IMR-90 (cell line): ENCODE data around the gene KLF13. TPM values are rescaled to one million over a fixed set of nuclear protein-coding genes. Genes with fewer than 3 reads are reported as not detected.

ENCODE experiments used
- ATAC-seq: fragments of 200-7000 bp; cut with Tn5 transposase; 2 replicates; pipeline ENCODE4 v1.9.1; 2020; ENCODE audit warnings: low read depth, mild to moderate bottlenecking, moderate library complexity
- BruUV-seq: library from RNA; stranded (reverse); fragments of 400-500 nt; replicated peaks from 2 replicates; lab custom pipeline; 2021; lab: Mats Ljungman, UMichigan
- CTCF ChIA-PET: fragments of 300-600 bp; formaldehyde crosslinking; extraction: SDS; loops from one replicate; lab custom pipeline; 2021; ENCODE audit warnings: antibody characterized with exemption; lab: Yijun Ruan, JAX
- POLR2A ChIA-PET: fragments of 300-600 bp; sonication (Branson Sonifier 250); formaldehyde crosslinking; loops from one replicate; lab custom pipeline; 2022; ENCODE audit warnings: antibody characterized with exemption; ENCODE audit not compliant: unreplicated experiment; lab: Charles Lee
- DNase-seq: peaks from one replicate; pipeline ENCODE4 v3.0.0; 2013
- H2AFZ ChIP-seq: replicated peaks from 2 replicates; pipeline ENCODE3; 2013; ENCODE audit warnings: low read length, mild to moderate bottlenecking; ENCODE audit not compliant: poor library complexity
- H2AK5ac ChIP-seq: 2 replicates; pipeline ENCODE4 v1.6.1; 2013; ENCODE audit warnings: low read depth, low read length, inconsistent platforms
- H2AK9ac ChIP-seq: replicated peaks from 2 replicates; pipeline ENCODE3; 2013; ENCODE audit warnings: mild to moderate bottlenecking, low read depth, low read length, moderate library complexity; ENCODE audit not compliant: poor library complexity
- H2BK120ac ChIP-seq: 2 replicates; pipeline ENCODE4 v1.6.1; 2013; ENCODE audit warnings: low read depth, low read length, inconsistent platforms
- H2BK15ac ChIP-seq: 3 replicates; pipeline ENCODE4 v1.6.1; 2013; ENCODE audit warnings: low read depth, low read length, inconsistent platforms
- H2BK20ac ChIP-seq: 2 replicates; pipeline ENCODE4 v1.6.1; 2013; ENCODE audit warnings: low read depth, mild to moderate bottlenecking, inconsistent platforms, low read length, moderate library complexity
- H2BK5ac ChIP-seq: 2 replicates; pipeline ENCODE4 v1.6.1; 2013; ENCODE audit warnings: mild to moderate bottlenecking, low read depth, low read length, inconsistent platforms; ENCODE audit not compliant: poor library complexity, severe bottlenecking
- H3K14ac ChIP-seq: replicated peaks from 2 replicates; pipeline ENCODE4 v1.6.1; 2013; ENCODE audit warnings: low read depth, low read length, inconsistent platforms
- H3K18ac ChIP-seq: 2 replicates; pipeline ENCODE4 v1.6.1; 2013; ENCODE audit warnings: low read depth, low read length, control low read depth
- H3K23ac ChIP-seq: 2 replicates; pipeline ENCODE4 v1.6.1; 2013; ENCODE audit warnings: low read depth, low read length, inconsistent platforms
- H3K27ac ChIP-seq: 2 replicates; pipeline ENCODE4 v1.5.1; 2013; ENCODE audit warnings: mild to moderate bottlenecking, control low read depth, low read length; ENCODE audit not compliant: insufficient read depth
- H3K27me3 ChIP-seq: 2 replicates; pipeline ENCODE4 v1.6.1; 2013; ENCODE audit warnings: low read length; ENCODE audit not compliant: control insufficient read depth, insufficient read depth
- H3K36me3 ChIP-seq: 2 replicates; pipeline ENCODE4 v1.6.1; 2013; ENCODE audit warnings: low read length, mixed read lengths; ENCODE audit not compliant: control insufficient read depth, insufficient read depth
- H3K4ac ChIP-seq: 2 replicates; pipeline ENCODE4 v1.6.1; 2013; ENCODE audit warnings: low read depth, low read length, inconsistent platforms
- H3K4me1 ChIP-seq: 2 replicates; pipeline ENCODE4 v1.6.1; 2013; ENCODE audit warnings: low read length, mixed read lengths; ENCODE audit not compliant: control insufficient read depth, insufficient read depth
- H3K4me2 ChIP-seq: 2 replicates; pipeline ENCODE4 v1.6.1; 2013; ENCODE audit warnings: low read depth, mild to moderate bottlenecking, control low read depth, low read length, moderate library complexity
- H3K4me3 ChIP-seq: 2 replicates; pipeline ENCODE4 v1.5.1; 2013; ENCODE audit warnings: low read depth, mild to moderate bottlenecking, control low read depth, low read length, moderate library complexity; ENCODE audit not compliant: insufficient read depth
- H3K56ac ChIP-seq: 2 replicates; pipeline ENCODE4 v1.6.1; 2013; ENCODE audit warnings: low read length, inconsistent platforms; ENCODE audit not compliant: insufficient read depth; ENCODE audit errors: extremely low read depth
- H3K79me1 ChIP-seq, 2 experiments: 2 replicates each; pipeline ENCODE4 v1.6.1; 2013; ENCODE audit warnings: low read length in 2 of 2, inconsistent platforms in 1 of 2, low read depth in 1 of 2
- H3K9ac ChIP-seq: 2 replicates; pipeline ENCODE4 v1.6.1; 2013; ENCODE audit warnings: low read depth, low read length, control low read depth
- H3K9me1 ChIP-seq: 2 replicates; pipeline ENCODE4 v1.6.1; 2013; ENCODE audit warnings: low read length, inconsistent platforms; ENCODE audit not compliant: insufficient read depth
- H3K9me3 ChIP-seq: 2 replicates; pipeline ENCODE4 v1.6.1; 2013; ENCODE audit warnings: low read length; ENCODE audit not compliant: control insufficient read depth, insufficient read depth
- H4K20me1 ChIP-seq: 2 replicates; pipeline ENCODE4 v1.6.1; 2013; ENCODE audit warnings: low read length, inconsistent platforms; ENCODE audit not compliant: insufficient read depth
- H4K5ac ChIP-seq: 2 replicates; pipeline ENCODE4 v1.6.1; 2013; ENCODE audit warnings: mild to moderate bottlenecking, low read depth, low read length, control low read depth
- H4K8ac ChIP-seq, 2 experiments: 2 replicates each; pipeline ENCODE4 v1.6.1; 2013; ENCODE audit warnings: low read depth in 2 of 2, low read length in 2 of 2, control low read depth in 1 of 2, inconsistent platforms in 1 of 2
- H4K91ac ChIP-seq: 2 replicates; pipeline ENCODE4 v1.6.1; 2013; ENCODE audit warnings: low read depth, low read length, inconsistent platforms; ENCODE audit not compliant: insufficient read depth
- CHD1 ChIP-seq: IDR thresholded peaks from 2 replicates; pipeline ENCODE4 v1.6.1; 2012; ENCODE audit warnings: low read depth, low read length, improper control_type of control experiment
- FOS ChIP-seq: fragments of 150-350 bp; IDR thresholded peaks from 2 replicates; pipeline ENCODE4 v1.6.1; 2016; ENCODE audit warnings: low read depth, low read length
- MAFK ChIP-seq: IDR thresholded peaks from 2 replicates; pipeline ENCODE4 v1.6.1; 2012; ENCODE audit warnings: low read depth, low read length, improper control_type of control experiment
- MAZ ChIP-seq: IDR thresholded peaks from 2 replicates; pipeline ENCODE4 v1.6.1; 2012; ENCODE audit warnings: low read depth, mild to moderate bottlenecking, low read length, improper control_type of control experiment, moderate library complexity, borderline replicate concordance
- MXI1 ChIP-seq: IDR thresholded peaks from 2 replicates; pipeline ENCODE4 v1.6.1; 2012; ENCODE audit warnings: low read depth, mild to moderate bottlenecking, low read length, moderate library complexity, borderline replicate concordance
- NFE2L2 ChIP-seq: fragments of 150-350 bp; IDR thresholded peaks from 2 replicates; pipeline ENCODE4 v1.6.1; 2016; ENCODE audit warnings: low read depth, mild to moderate bottlenecking, low read length
- POLR2A ChIP-seq: IDR thresholded peaks from 2 replicates; pipeline ENCODE4 v1.6.1; 2012; ENCODE audit warnings: mild to moderate bottlenecking, low read depth, low read length
- RAD21 ChIP-seq: IDR thresholded peaks from 2 replicates; pipeline ENCODE4 v1.6.1; 2012; ENCODE audit warnings: low read length, improper control_type of control experiment
- RCOR1 ChIP-seq: IDR thresholded peaks from 2 replicates; pipeline ENCODE4 v1.6.1; 2012; ENCODE audit warnings: mild to moderate bottlenecking, low read length, improper control_type of control experiment; ENCODE audit not compliant: insufficient replicate concordance
- RFX5 ChIP-seq: IDR thresholded peaks from 2 replicates; pipeline ENCODE4 v1.8.0; 2012; ENCODE audit warnings: low read depth, mild to moderate bottlenecking, low read length, moderate library complexity
- SMC3 ChIP-seq: fragments of 150-350 bp; IDR thresholded peaks from 2 replicates; pipeline ENCODE4 v1.6.1; 2016; ENCODE audit warnings: low read depth, mild to moderate bottlenecking, antibody characterized with exemption, low read length, moderate library complexity
- WGBS, 2 experiments: methylation state at CpG; one replicate each; pipeline versions ENCODE4 v1.1.5 to v1.1.7; 2013; ENCODE audit warnings: missing lambda C conversion rate in 2 of 2; ENCODE audit not compliant: insufficient read length in 1 of 2; ENCODE audit errors: extremely low coverage in 2 of 2; 5-methylcytosine and 5-hydroxymethylcytosine counted together
- dilution Hi-C: fragments of 300-500 bp; cut with HindIII; formaldehyde crosslinking; loops from one replicate; pipeline ENCODE4 v1.14.3; 2018; ENCODE audit warnings: low sequenced_read_pairs; ENCODE audit not compliant: unreplicated experiment
- in situ Hi-C: fragments of 300-500 bp; cut with MboI; formaldehyde crosslinking; loops from 3 replicates; pipeline ENCODE4 v1.14.3; 2019; ENCODE audit warnings: low sequenced_read_pairs, inconsistent platforms, mixed read lengths
- intact Hi-C: fragments of 100-400 bp; cut with micrococcal nuclease; formaldehyde crosslinking; loops from 2 replicates; pipeline ENCODE4 v1.10.0; 2022
- polyA plus RNA-seq, 3 experiments: library from polyadenylated mRNA; depleted of rRNA; stranded (reverse); fragments of >200 nt; gene quantifications; 2 replicates each; pipeline ENCODE4 v1.2.3, GENCODE V29; 2012; ENCODE audit warnings: low replicate concordance in 1 of 3
- total RNA-seq: library from RNA; depleted of rRNA; stranded (reverse); fragments of >200 nt; gene quantifications from 2 replicates; pipeline ENCODE4 v1.2.3, GENCODE V29; 2012
- TF ChIP-seq, protein P1 (sequence below): fragments of 150-350 bp; IDR thresholded peaks from 2 replicates; pipeline ENCODE4 v1.6.1; 2016; ENCODE audit warnings: low read depth, mild to moderate bottlenecking, low read length, moderate library complexity, borderline replicate concordance
- TF ChIP-seq, protein P2 (sequence below): fragments of 150-350 bp; IDR thresholded peaks from 2 replicates; pipeline ENCODE4 v1.6.1; 2017; ENCODE audit warnings: mild to moderate bottlenecking, antibody characterized with exemption, low read length, low read depth
- TF ChIP-seq, protein P3 (sequence below): conservative IDR thresholded peaks from 2 replicates; pipeline ENCODE4 v1.5.1; 2012; ENCODE audit warnings: mild to moderate bottlenecking, low read depth, low read length, improper control_type of control experiment

KLF13 gene
- total and polyA plus RNA-seq, 2 of the 4 experiments (the other 2 are of a cell fraction): 9.5 to 10.6 TPM

DNA sequence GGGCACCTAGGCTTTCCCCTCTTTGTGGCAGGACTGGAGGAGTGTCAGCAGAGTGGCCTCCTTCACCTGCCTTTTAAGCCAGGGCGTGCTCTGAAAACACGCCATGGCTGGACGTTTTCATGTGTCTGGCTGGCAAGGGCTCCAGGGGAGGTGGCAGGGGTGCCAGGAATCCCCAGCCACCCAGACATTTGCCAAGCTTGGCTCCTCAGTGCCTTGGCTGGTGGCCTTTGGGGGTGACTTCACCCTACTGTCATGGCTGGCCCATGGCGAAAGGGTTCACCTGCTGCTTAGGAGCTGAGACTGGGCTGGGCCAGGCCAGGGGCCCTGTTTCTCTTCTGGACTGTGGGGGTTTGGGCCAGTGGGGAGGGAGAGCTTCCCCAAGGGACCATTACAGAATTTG is 17.6 kb downstream of the KLF13 start:
- 83% methylated on average over 3 of the region's 4 CpGs; no CpG with 5 or more reads in 1 of the 2 experiments for WGBS, 2 experiments

More for the DNA sequence above, 17.6 kb downstream of the KLF13 start:
- POLR2A ChIA-PET: no interaction called here
- H2BK5ac ChIP-seq: no peak overlapping the region
- peaks cover 25 to 97% of the 10 kb centered on the region in 2 experiments for H3K79me1 ChIP-seq
- dilution Hi-C loops (no loop called here), intact Hi-C loops (no loop called here), in situ Hi-C loops (no loop called here)
- H3K23ac ChIP-seq: no peak overlapping the region
- H2BK120ac ChIP-seq: no peak overlapping the region
- CTCF ChIA-PET: no interaction called here
- no peaks in the 10 kb centered on the region for H3K9me3 ChIP-seq
- H2AK5ac ChIP-seq: no peak overlapping the region
- H3K56ac ChIP-seq: no peak overlapping the region
- no peak overlapping the region for H3K27ac ChIP-seq
- no peaks in the 10 kb centered on the region for H3K27me3 ChIP-seq
- H2AFZ ChIP-seq: no peak overlapping the region
- H3K9ac ChIP-seq: no peak overlapping the region
- H4K20me1 ChIP-seq: peaks cover 92% of the 10 kb centered on the region
- H3K36me3 ChIP-seq: no peaks in the 10 kb centered on the region
- H3K4me1 ChIP-seq: peaks cover 7% of the 10 kb centered on the region
- no peak overlapping the region for H4K91ac ChIP-seq
- no TSS peak for BruUV-seq
- H3K4me3 ChIP-seq: no peak overlapping the region
- no peak for DNase-seq
- peaks cover 25% of the 10 kb centered on the region for H3K9me1 ChIP-seq
- no peak overlapping the region for H3K4ac ChIP-seq
- no peak overlapping the region for H3K4me2 ChIP-seq
- TF ChIP-seq MXI1 (no peak), NFE2L2 (no peak), CHD1 (no peak), RCOR1 (no peak), RAD21 (no peak), SMC3 (no peak), RFX5 (no peak), MAZ (no peak), POLR2A (no peak), FOS (no peak), MAFK (no peak)
- TF ChIP-seq, protein P1, sequence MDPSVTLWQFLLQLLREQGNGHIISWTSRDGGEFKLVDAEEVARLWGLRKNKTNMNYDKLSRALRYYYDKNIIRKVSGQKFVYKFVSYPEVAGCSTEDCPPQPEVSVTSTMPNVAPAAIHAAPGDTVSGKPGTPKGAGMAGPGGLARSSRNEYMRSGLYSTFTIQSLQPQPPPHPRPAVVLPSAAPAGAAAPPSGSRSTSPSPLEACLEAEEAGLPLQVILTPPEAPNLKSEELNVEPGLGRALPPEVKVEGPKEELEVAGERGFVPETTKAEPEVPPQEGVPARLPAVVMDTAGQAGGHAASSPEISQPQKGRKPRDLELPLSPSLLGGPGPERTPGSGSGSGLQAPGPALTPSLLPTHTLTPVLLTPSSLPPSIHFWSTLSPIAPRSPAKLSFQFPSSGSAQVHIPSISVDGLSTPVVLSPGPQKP: no peak
- TF ChIP-seq, protein P2, sequence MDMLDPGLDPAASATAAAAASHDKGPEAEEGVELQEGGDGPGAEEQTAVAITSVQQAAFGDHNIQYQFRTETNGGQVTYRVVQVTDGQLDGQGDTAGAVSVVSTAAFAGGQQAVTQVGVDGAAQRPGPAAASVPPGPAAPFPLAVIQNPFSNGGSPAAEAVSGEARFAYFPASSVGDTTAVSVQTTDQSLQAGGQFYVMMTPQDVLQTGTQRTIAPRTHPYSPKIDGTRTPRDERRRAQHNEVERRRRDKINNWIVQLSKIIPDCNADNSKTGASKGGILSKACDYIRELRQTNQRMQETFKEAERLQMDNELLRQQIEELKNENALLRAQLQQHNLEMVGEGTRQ: no peak
- TF ChIP-seq, protein P3, sequence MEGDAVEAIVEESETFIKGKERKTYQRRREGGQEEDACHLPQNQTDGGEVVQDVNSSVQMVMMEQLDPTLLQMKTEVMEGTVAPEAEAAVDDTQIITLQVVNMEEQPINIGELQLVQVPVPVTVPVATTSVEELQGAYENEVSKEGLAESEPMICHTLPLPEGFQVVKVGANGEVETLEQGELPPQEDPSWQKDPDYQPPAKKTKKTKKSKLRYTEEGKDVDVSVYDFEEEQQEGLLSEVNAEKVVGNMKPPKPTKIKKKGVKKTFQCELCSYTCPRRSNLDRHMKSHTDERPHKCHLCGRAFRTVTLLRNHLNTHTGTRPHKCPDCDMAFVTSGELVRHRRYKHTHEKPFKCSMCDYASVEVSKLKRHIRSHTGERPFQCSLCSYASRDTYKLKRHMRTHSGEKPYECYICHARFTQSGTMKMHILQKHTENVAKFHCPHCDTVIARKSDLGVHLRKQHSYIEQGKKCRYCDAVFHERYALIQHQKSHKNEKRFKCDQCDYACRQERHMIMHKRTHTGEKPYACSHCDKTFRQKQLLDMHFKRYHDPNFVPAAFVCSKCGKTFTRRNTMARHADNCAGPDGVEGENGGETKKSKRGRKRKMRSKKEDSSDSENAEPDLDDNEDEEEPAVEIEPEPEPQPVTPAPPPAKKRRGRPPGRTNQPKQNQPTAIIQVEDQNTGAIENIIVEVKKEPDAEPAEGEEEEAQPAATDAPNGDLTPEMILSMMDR: no peak
- no peak overlapping the region for H3K14ac ChIP-seq
- H2AK9ac ChIP-seq: no peak overlapping the region
- no peak for ATAC-seq
- H2BK20ac ChIP-seq: no peak overlapping the region
- H2BK15ac ChIP-seq: no peak overlapping the region
- H4K5ac ChIP-seq: no peak overlapping the region
- no peak overlapping the region for H3K18ac ChIP-seq
- no peak overlapping the region for H4K8ac ChIP-seq
